Activated T-cell treated with anti-CD3 and anti-CD28 coated beads for 4 hours (primary cell): ENCODE measurements around the gene DPYD.

Source experiments
- DNase-seq: peaks from one replicate; pipeline ENCODE4 v3.0.0-alpha.2; 2020

DPYD gene

GRCh38 chr1:97417661-97418060 is 503.2 kb downstream of the DPYD start:
- no peak for DNase-seq

- no peak for DNase-seq
Measured at GRCh38 chr1:97414682-97415312, 506.0 kb downstream of the DPYD start.

- DNase-seq: no peak
Measured at GRCh38 chr1:97412737-97413136, 508.1 kb downstream of the DPYD start.

GRCh38 chr1:97412166-97412565 is 508.7 kb downstream of the DPYD start:
- no peak for DNase-seq

- DNase-seq: no peak
Measured at GRCh38 chr1:97396463-97396862, 524.4 kb downstream of the DPYD start.

GRCh38 chr1:97392701-97393100 is 528.1 kb downstream of the DPYD start:
- no peak for DNase-seq

- no peak for DNase-seq
Measured at GRCh38 chr1:97385536-97386277, 535.1 kb downstream of the DPYD start.

GRCh38 chr1:97384294-97384968 is 536.4 kb downstream of the DPYD start:
- no peak for DNase-seq

GRCh38 chr1:97383797-97384196 is 537.0 kb downstream of the DPYD start:
- DNase-seq: no peak

- DNase-seq: no peak
Measured at GRCh38 chr1:97382206-97382605, 538.6 kb downstream of the DPYD start.

GRCh38 chr1:97379387-97380075 is 541.3 kb downstream of the DPYD start:
- no peak for DNase-seq

GRCh38 chr1:97378596-97378995 is 542.2 kb downstream of the DPYD start:
- no peak for DNase-seq

GRCh38 chr1:97377432-97378034 is 543.3 kb downstream of the DPYD start:
- no peak for DNase-seq

- DNase-seq: no peak
Measured at GRCh38 chr1:97373000-97373399, 547.8 kb downstream of the DPYD start.

GRCh38 chr1:97372531-97372930 is 548.3 kb downstream of the DPYD start:
- DNase-seq: no peak

GRCh38 chr1:97368296-97368695 is 552.5 kb downstream of the DPYD start:
- DNase-seq: no peak

- DNase-seq: no peak
Measured at GRCh38 chr1:97366984-97367383, 553.9 kb downstream of the DPYD start.

- no peak for DNase-seq
Measured at GRCh38 chr1:97365026-97365425, 555.8 kb downstream of the DPYD start.

- DNase-seq: no peak
Measured at GRCh38 chr1:97364086-97364485, 556.7 kb downstream of the DPYD start.

GRCh38 chr1:97356309-97356708 is 564.5 kb downstream of the DPYD start:
- no peak for DNase-seq

- no peak for DNase-seq
Measured at GRCh38 chr1:97352936-97353382, 567.9 kb downstream of the DPYD start.

GRCh38 chr1:97351846-97352245 is 569.0 kb downstream of the DPYD start:
- DNase-seq: no peak

GRCh38 chr1:97350662-97351061 is 570.2 kb downstream of the DPYD start:
- DNase-seq: no peak
